Erythroblast (primary cell): ENCODE measurements around the gene MYH9.

Experiments used
- GATA1 ChIP-seq: IDR thresholded peaks from 2 replicates; pipeline ENCODE4 v1.6.1; 2011; ENCODE audit warnings: low read depth, mild to moderate bottlenecking, control low read depth, low read length, moderate library complexity
- POLR2A ChIP-seq: IDR thresholded peaks from 2 replicates; pipeline ENCODE4 v1.6.1; 2011; ENCODE audit warnings: mild to moderate bottlenecking, low read length

DNA sequence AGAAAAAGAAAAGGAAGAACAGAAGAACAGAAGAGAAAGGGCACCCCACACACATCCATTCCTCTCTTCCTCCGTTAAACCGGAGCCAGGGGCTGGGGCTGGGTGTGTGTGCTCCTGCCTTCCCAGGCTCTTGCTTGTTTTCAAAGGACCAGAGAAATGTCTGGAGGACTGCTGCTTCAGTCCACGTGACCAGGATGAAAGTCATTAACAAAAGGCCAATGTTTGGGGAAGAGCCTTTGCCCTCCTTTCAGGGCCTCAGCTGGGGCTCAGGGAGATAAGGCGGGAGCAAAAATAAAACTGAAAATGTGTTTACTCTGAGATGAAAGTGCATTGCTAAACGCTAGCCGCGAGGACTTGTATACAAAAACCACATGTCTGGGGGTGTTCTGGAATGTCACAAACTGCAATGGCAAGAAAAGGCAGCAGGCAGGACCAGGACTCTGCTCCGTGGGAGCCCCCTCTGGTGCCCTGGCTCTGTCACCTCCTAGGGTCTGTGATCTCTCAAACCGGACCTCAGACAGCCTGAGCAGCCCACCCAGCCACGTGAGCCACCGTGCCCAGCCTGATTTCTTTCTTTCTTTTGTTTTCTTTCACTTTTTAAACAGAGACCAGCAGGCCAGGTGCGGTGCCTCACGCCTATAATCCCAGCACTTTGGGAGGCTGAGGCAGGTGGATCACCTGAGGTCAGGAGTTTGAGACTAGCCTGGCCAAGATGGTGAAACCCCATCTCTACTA, 31.6 kb upstream of the MYH9 start:
- TF ChIP-seq POLR2A (no peak), GATA1 (no peak)
